SJSA1 (cell line): ENCODE data around the gene SLC35E3. TPM values are rescaled to one million over a fixed set of nuclear protein-coding genes. Genes with fewer than 3 reads are reported as not detected.
A peak's percentile ranks its signal among the peaks of the same experiment; 100 is the strongest.
"Not testable (repeated sequence)": the region's sequence is repeated elsewhere in the genome, so short reads cannot be mapped to it uniquely, and the experiment has no call there.

Experiments used
- DNase-seq, 2 experiments: peaks; one replicate each; pipeline ENCODE4 v3.0.0-alpha.2; 2015 to 2020; ENCODE audit warnings: low spot score in 2 of 2, low read depth in 1 of 2
- H3K27ac ChIP-seq: fragments of 250-450 bp; sonication (Bioruptor Pico); 2 replicates; pipeline ENCODE4 v1.5.1; 2020; ENCODE audit warnings: mild to moderate bottlenecking, moderate library complexity
- H3K27me3 ChIP-seq: fragments of 250-450 bp; sonication (Bioruptor Pico); replicated peaks from 2 replicates; pipeline ENCODE4 v1.5.1; 2020; ENCODE audit warnings: mild to moderate bottlenecking, moderate library complexity
- H3K36me3 ChIP-seq: fragments of 250-450 bp; sonication (Bioruptor Pico); 2 replicates; pipeline ENCODE4 v1.5.1; 2020; ENCODE audit warnings: mild to moderate bottlenecking
- H3K4me1 ChIP-seq: fragments of 250-450 bp; sonication (Bioruptor Pico); replicated peaks from 2 replicates; pipeline ENCODE4 v1.6.1; 2021; ENCODE audit warnings: mild to moderate bottlenecking
- H3K4me3 ChIP-seq: fragments of 250-450 bp; sonication (Bioruptor Pico); 2 replicates; pipeline ENCODE4 v1.5.1; 2020; ENCODE audit warnings: mild to moderate bottlenecking
- H3K9me3 ChIP-seq: fragments of 250-450 bp; sonication (Bioruptor Pico); replicated peaks from 2 replicates; pipeline ENCODE4 v1.5.1; 2020; ENCODE audit warnings: mild to moderate bottlenecking
- total RNA-seq: library from RNA; depleted of rRNA; stranded (reverse); fragments of >200 nt; shearing (Covaris generic); gene quantifications from 2 replicates; pipeline ENCODE4 v1.2.3, GENCODE V29; 2014

The SLC35E3 gene
- total RNA-seq, 1 experiment from 2014 or later, result 4.9 TPM

- Histone ChIP-seq H3K36me3 (peaks cover 24% of the 10 kb centered on the region), H3K4me1 (peaks cover 18% of the 10 kb centered on the region), H3K4me3 (no peak overlapping the region), H3K27me3 (no peaks in the 10 kb centered on the region), H3K9me3 (no peaks in the 10 kb centered on the region; the same call in 1 of the 2 replicates), H3K27ac (no peak overlapping the region)
- DNase-seq, result peak in 1 of 2 experiments; percentile 91
These were observed 59.7 kb downstream of the SLC35E3 start for GRCh38 chr12:68805592-68806120.

DNA sequence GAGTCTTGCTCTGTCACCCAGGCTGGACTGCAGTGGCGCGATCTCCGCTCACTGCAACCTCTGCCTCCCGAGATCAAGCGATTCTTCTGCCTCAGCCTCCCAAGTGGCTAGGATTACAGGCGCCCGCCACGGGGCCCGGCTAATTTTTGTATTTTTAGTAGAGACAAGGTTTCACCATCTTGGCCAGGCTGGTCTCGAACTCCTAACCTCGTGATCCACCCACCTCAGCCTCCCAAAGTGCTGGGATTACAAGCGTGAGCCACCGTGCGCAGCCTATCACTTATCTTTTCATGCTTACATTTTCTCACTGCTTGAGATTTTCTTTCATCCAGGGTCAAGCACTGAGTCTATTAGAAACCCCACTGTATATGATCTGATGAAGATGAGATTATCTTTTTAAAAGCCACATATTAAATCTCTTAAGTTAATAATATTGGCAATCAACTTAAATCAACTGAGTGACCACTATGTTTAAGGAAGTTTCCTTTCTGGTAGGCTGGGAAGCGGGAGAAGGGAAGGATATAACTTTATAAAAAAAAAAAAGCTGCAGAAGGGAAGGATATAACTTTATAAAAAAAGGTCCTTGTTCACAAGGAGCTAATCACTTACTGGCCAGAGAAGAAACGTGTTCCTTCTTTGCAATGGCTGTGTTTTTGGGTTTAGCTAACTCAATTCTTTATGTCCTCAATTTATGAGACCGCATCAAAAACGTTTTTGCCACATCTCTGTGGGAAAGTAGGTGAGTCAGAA is 60.7 kb downstream of the SLC35E3 start:
- Histone ChIP-seq H3K4me1 (peaks cover 18% of the 10 kb centered on the region), H3K36me3 (peaks cover 34% of the 10 kb centered on the region), H3K9me3 (no peaks in the 10 kb centered on the region; the same call in 1 of the 2 replicates), H3K27ac (peak overlapping the region; percentile 86), H3K27me3 (no peaks in the 10 kb centered on the region), H3K4me3 (peak overlapping the region; percentile 75)
- peak; percentile 76 to 93 for DNase-seq

DNA sequence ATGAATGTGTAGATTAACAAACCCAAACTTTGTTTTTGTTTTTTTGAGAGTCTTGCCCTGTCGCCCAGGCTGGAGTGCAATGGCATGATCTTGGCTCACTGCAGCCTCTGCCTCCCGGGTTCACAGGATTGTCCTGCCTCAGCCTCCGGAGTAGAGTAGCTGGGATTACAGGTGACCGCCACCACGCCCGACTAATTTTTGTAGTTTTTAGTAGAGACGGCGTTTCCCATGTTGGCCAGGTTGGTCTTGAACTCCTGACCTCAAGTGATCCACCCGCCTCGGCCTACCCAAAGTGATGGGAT is 61.2 kb downstream of the SLC35E3 start:
- DNase-seq, H3K9me3 ChIP-seq, H3K27me3 ChIP-seq: not testable (repeated sequence)
- peak overlapping the region; percentile 86 for H3K27ac ChIP-seq
- H3K4me1 ChIP-seq, result peaks cover 18% of the 10 kb centered on the region
- H3K36me3 ChIP-seq, result peaks cover 40% of the 10 kb centered on the region
- peak overlapping the region; percentile 75 for H3K4me3 ChIP-seq

GRCh38 chr12:68807576-68808387 is 61.8 kb downstream of the SLC35E3 start, which contains the start of gene MDM2:
Gene MDM2, plus strand, starts transcription at chr12:68808177. Its CDS starts 301 bp downstream, at chr12:68808478.
- Histone ChIP-seq H3K27me3 (no peaks in the 10 kb centered on the region), H3K4me1 (peaks cover 18% of the 10 kb centered on the region), H3K4me3 (peak within 1 kb of the TSS; percentile 75), H3K36me3 (peaks cover 45% of the 10 kb centered on the region), H3K9me3 (no peaks in the 10 kb centered on the region; the same call in 1 of the 2 replicates), H3K27ac (peak within 1 kb of the TSS; percentile 86)
- peak in 1 of 2 experiments; percentile 100 for DNase-seq

GRCh38 chr12:68808388-68809189 is 62.6 kb downstream of the SLC35E3 start:
- Histone ChIP-seq H3K4me3 (peak overlapping the region; percentile 75), H3K9me3 (no peaks in the 10 kb centered on the region; the same call in 1 of the 2 replicates), H3K27ac (peak overlapping the region; percentile 86), H3K36me3 (peaks cover 53% of the 10 kb centered on the region), H3K27me3 (no peaks in the 10 kb centered on the region), H3K4me1 (peaks cover 18% of the 10 kb centered on the region)
- DNase-seq, result peak in 1 of 2 experiments; percentile 100

DNA sequence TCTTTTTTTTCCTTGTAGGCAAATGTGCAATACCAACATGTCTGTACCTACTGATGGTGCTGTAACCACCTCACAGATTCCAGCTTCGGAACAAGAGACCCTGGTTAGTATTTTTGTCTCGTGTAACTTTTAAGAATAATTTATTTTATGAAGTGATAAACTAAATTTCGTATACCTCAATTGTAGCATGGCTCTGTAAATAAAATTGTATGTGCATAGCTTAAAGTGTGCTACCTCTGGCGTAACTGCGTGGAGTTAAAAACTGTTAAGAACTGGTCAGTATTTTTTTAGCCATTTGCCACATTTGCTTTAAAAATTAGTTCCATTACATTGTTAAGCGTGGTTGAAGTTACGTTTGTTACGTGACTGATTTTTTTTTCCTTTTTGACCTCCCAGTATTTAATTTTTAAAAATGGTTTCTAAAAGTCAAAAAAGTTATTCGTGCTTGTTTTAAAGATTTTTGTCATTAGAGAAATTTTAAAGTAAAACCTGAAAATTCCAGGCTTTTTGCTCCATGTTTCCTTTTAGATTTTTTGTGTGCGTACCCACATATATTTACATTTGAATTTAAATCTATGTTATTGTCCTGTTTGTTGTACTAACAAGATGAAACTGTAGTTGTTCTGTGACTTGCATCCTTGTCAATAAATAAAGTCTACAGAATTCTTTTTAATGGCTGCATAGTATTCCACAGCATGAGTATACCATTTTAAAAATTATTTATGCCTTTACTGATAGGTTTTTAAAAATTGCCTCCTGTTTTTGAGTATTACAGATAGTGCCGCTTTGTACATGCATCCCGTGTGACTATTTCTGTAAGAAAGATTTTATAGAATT is 63.4 kb downstream of the SLC35E3 start:
- H3K4me3 ChIP-seq, result peak overlapping the region; percentile 75
- H3K36me3 ChIP-seq, result peaks cover 62% of the 10 kb centered on the region
- H3K4me1 ChIP-seq, result peaks cover 18% of the 10 kb centered on the region
- H3K27ac ChIP-seq, result peak overlapping the region; percentile 86
- peak in 1 of 2 experiments; percentile 76 for DNase-seq
- H3K9me3 ChIP-seq, result no peaks in the 10 kb centered on the region; the same call in 1 of the 2 replicates
- H3K27me3 ChIP-seq, result no peaks in the 10 kb centered on the region

- H3K27me3 ChIP-seq, H3K9me3 ChIP-seq, H3K4me3 ChIP-seq, H3K27ac ChIP-seq: not testable (repeated sequence)
- H3K4me1 ChIP-seq, result peaks cover 18% of the 10 kb centered on the region
- DNase-seq, result peak in 1 of 2 experiments; percentile 94
- H3K36me3 ChIP-seq, result peaks cover 68% of the 10 kb centered on the region
These were observed 64.0 kb downstream of the SLC35E3 start for GRCh38 chr12:68810027-68810389.

GRCh38 chr12:68811573-68811972 is 65.6 kb downstream of the SLC35E3 start:
- Histone ChIP-seq H3K4me1 (peaks cover 18% of the 10 kb centered on the region), H3K36me3 (peaks cover 83% of the 10 kb centered on the region)
- H3K9me3 ChIP-seq, H3K27me3 ChIP-seq, H3K27ac ChIP-seq, H3K4me3 ChIP-seq: not testable (repeated sequence)
- peak in 1 of 2 experiments; percentile 90 for DNase-seq

GRCh38 chr12:68812553-68813241 is 66.7 kb downstream of the SLC35E3 start:
- H3K27ac ChIP-seq, result no peak overlapping the region
- H3K9me3 ChIP-seq, result no peaks in the 10 kb centered on the region; the same call in 1 of the 2 replicates
- no peaks in the 10 kb centered on the region for H3K27me3 ChIP-seq
- no peak overlapping the region for H3K4me3 ChIP-seq
- DNase-seq, result peak in 1 of 2 experiments; percentile 88
- H3K4me1 ChIP-seq, result peaks cover 9% of the 10 kb centered on the region
- H3K36me3 ChIP-seq, result peaks cover 95% of the 10 kb centered on the region

DNA sequence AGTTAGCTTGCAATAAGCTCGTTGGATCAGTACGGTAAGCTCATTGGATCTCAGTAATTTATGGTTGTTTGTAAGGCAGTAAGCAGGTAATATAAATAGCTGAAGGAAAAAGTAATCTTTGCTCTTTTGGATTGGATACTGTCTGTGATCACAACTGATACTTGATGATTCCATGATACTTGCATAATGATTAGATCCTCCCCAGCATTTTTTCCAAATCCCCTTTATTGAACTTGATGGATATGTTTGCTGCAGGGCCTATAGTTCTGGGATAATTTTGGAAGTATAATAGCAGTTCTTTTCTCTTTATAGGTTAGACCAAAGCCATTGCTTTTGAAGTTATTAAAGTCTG is 67.2 kb downstream of the SLC35E3 start:
- Histone ChIP-seq H3K9me3 (no peaks in the 10 kb centered on the region; the same call in 1 of the 2 replicates), H3K27me3 (no peaks in the 10 kb centered on the region), H3K27ac (no peak overlapping the region), H3K4me1 (peaks cover 9% of the 10 kb centered on the region), H3K4me3 (no peak overlapping the region), H3K36me3 (peaks cover 97% of the 10 kb centered on the region)
- no peak for DNase-seq

- H3K27me3 ChIP-seq, result no peaks in the 10 kb centered on the region
- H3K4me1 ChIP-seq, result no peaks in the 10 kb centered on the region
- H3K36me3 ChIP-seq, result peaks cover 97% of the 10 kb centered on the region
- peak; percentile 70 to 71 for DNase-seq
- no peak overlapping the region for H3K27ac ChIP-seq
- H3K9me3 ChIP-seq, result no peaks in the 10 kb centered on the region
- no peak overlapping the region for H3K4me3 ChIP-seq
These were observed 68.7 kb downstream of the SLC35E3 start for GRCh38 chr12:68814490-68815231.
